IPS-18c (cell line): Measurements from ENCODE around the gene TSPAN15.

ENCODE experiments used
- H3K4me3 ChIP-seq: 2 replicates; pipeline ENCODE4 v1.7.0; 2013; ENCODE audit warnings: low read depth, mild to moderate bottlenecking, low read length, moderate library complexity; ENCODE audit not compliant: insufficient read depth
- H3K9me3 ChIP-seq: one replicate; pipeline ENCODE4 v1.6.1; 2013; ENCODE audit warnings: mild to moderate bottlenecking, low read length, moderate library complexity; ENCODE audit not compliant: control insufficient read depth, insufficient read depth

The TSPAN15 gene

GRCh38 chr10:69500864-69501468, 49.7 kb downstream of the TSPAN15 start:
- Histone ChIP-seq H3K9me3 (no peaks in the 10 kb centered on the region), H3K4me3 (no peak overlapping the region)

GRCh38 chr10:69501657-69502056, 50.4 kb downstream of the TSPAN15 start:
- no peak overlapping the region for H3K4me3 ChIP-seq
- H3K9me3 ChIP-seq: no peaks in the 10 kb centered on the region

DNA sequence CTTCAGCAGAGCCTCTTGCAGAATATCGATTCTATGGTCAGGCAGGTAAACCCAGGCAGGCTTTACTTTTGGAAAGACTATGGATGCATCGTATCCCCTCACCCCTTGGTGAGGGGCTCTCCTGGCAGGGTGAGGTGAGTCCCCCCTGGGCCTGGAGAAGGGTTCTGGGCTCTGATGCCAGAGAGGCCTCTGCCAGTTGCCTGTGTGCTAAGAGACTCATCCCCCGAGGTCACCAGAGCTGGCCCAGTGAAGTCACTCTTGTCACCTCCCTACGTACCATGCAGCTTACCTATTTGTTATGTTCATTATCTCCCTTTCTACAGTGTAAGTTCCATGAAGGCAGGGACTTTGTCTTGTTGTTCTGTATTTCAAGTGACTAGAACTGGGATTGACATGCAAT, 51.3 kb downstream of the TSPAN15 start:
- no peaks in the 10 kb centered on the region for H3K9me3 ChIP-seq

GRCh38 chr10:69503001-69503895, 52.0 kb downstream of the TSPAN15 start:
- H3K9me3 ChIP-seq: no peaks in the 10 kb centered on the region
- H3K4me3 ChIP-seq: no peak overlapping the region

More for the DNA sequence above, 51.3 kb downstream of the TSPAN15 start:
- H3K4me3 ChIP-seq: no peak overlapping the region

DNA sequence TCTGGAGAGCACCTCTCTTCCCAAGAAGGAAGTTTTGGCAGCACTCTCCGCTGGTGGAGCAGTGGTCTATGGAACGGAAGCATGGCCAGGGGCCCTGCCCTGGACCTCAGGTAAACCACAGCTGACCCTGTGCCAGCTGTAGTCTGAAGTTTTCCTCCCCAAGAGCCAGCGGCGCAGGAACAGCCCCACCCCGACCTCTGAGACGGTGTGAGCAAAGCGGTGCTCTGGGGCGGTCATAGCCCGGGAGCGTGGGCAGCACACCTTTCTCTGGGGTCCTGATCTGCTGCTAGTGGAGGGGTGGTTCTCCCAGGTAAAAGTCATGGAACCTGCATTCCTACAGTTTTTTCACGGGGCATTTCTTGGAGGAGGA, 52.6 kb downstream of the TSPAN15 start:
- Histone ChIP-seq H3K9me3 (no peaks in the 10 kb centered on the region), H3K4me3 (no peak overlapping the region)

DNA sequence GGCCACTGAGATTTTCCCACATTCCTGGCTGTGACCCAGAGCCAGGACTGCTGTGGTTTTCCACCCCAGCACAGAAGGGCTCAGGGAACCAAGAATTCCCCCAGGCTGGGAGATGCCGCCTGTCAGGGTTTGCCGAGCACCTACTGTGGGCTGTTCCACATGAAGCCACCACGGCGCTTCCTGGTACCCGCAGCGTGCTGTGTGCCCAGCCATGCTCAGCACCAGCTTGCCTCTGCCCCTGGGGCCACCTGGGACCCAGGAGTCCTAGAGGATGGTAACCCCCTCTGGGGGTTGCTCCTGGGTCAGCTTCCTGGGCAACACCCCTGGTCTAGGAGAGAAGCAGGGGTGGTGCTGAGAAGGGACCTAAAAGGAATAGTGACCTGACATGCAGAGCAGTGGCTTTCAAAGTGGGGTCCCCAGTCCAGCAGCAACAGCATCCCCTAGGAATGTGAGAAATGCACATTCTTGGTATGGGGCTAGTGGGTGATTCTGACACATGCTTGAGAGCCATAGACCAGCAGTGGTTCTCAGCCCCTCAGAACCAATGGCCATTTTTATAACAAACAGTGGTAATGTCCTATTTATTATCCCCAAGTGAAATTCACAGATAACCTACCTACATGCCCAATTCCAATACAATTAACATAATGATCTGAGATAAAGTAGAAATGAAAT, 53.4 kb downstream of the TSPAN15 start:
- Histone ChIP-seq H3K4me3 (no peak overlapping the region), H3K9me3 (no peaks in the 10 kb centered on the region)

DNA sequence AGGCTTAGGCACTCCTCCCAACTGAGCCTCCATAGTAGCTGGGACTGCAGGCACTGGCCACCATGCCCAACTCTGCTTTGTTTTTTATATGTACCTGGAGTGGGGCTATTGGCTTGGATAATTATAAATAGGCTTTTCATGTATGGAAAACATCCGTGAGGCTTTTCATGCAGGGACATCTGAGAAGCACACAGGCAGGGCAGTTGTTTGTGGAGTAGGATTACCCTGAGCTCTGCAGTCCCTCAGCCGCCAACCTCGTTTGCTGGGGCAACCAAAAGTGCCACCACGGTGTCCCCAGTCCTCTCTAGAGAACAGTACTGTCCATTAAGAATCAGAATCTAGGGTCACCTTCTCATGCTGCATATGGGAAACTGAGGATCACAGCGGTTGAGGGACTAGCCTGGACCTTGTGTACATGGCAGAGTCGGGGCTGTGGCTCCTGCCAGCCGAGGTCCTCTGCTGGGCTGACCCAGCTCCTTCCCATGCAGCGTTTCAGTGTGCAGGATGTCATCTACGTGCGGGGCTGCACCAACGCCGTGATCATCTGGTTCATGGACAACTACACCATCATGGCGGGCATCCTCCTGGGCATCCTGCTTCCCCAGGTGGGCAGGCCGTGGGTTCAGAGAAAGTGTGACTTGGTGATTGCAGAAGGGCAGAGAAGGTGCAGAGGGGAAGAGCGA, 54.5 kb downstream of the TSPAN15 start:
- no peak overlapping the region for H3K4me3 ChIP-seq
- no peaks in the 10 kb centered on the region for H3K9me3 ChIP-seq

- H3K4me3 ChIP-seq: no peak overlapping the region
These were observed 55.2 kb downstream of the TSPAN15 start for GRCh38 chr10:69506487-69506833.

DNA sequence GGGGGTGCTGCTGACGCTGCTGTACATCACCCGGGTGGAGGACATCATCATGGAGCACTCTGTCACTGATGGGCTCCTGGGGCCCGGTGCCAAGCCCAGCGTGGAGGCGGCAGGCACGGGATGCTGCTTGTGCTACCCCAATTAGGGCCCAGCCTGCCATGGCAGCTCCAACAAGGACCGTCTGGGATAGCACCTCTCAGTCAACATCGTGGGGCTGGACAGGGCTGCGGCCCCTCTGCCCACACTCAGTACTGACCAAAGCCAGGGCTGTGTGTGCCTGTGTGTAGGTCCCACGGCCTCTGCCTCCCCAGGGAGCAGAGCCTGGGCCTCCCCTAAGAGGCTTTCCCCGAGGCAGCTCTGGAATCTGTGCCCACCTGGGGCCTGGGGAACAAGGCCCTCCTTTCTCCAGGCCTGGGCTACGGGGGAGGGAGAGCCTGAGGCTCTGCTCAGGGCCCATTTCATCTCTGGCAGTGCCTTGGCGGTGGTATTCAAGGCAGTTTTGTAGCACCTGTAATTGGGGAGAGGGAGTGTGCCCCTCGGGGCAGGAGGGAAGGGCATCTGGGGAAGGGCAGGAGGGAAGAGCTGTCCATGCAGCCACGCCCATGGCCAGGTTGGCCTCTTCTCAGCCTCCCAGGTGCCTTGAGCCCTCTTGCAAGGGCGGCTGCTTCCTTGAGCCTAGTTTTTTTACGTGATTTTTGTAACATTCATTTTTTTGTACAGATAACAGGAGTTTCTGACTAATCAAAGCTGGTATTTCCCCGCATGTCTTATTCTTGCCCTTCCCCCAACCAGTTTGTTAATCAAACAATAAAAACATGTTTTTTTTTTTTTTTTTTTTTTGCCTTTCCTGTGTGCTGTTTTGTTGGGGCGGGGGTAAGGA, 55.8 kb downstream of the TSPAN15 start:
- no peaks in the 10 kb centered on the region for H3K9me3 ChIP-seq
- no peak overlapping the region for H3K4me3 ChIP-seq

More at GRCh38 chr10:69506487-69506833, 55.2 kb downstream of the TSPAN15 start:
- no peaks in the 10 kb centered on the region for H3K9me3 ChIP-seq

GRCh38 chr10:69508738-69509340, 57.6 kb downstream of the TSPAN15 start:
- Histone ChIP-seq H3K4me3 (no peak overlapping the region), H3K9me3 (no peaks in the 10 kb centered on the region)

DNA sequence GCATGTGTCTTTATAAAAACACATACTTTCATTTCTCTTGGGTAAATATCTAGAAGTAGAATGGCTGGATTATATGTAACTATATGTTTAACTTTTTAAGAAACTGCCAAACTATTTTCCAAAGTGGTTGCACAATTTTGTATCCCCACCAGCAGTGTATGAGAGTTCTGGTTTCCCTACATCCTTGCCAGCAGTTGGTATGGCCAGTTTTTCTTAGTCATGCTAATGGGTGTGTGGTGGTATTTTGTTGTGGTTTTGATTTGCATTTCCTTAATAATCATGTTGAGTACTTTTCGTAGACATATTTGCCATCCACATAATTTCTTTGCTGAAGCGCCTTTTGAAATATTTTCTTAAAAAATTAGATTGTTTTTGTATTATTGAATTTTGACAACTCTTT, 61.6 kb downstream of the TSPAN15 start:
- Histone ChIP-seq H3K4me3 (no peak overlapping the region), H3K9me3 (no peaks in the 10 kb centered on the region)

- Histone ChIP-seq H3K9me3 (no peaks in the 10 kb centered on the region), H3K4me3 (no peak overlapping the region)
These were observed 62.4 kb downstream of the TSPAN15 start for GRCh38 chr10:69513617-69514016.

DNA sequence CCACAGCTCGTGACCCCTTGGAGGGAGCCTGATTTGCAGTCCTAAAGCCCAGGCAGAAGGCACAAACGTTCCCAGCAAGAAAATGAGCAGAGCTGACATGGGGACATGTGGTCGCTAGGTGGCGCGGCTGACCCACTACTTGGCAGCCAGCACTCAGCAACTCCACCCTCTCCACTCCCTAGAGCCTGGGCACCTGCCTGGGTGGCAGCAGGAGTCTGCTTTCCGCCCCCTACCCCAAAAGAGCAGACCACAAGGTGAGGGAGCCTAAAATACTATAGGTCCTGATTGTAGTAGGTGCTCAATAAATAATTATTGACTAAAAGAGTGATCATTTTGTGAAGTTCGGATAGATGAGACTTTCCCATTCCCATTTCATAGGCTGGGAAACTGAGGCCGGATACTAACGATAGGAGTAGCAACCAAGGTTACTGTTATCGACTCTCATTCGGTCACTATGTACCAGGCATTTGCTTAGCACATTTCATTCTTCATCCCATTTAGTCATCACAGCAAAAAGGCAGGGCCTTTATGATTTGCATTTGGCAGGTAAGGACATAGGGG, 64.5 kb downstream of the TSPAN15 start:
- H3K4me3 ChIP-seq: no peak overlapping the region
- H3K9me3 ChIP-seq: peaks cover 2% of the 10 kb centered on the region

DNA sequence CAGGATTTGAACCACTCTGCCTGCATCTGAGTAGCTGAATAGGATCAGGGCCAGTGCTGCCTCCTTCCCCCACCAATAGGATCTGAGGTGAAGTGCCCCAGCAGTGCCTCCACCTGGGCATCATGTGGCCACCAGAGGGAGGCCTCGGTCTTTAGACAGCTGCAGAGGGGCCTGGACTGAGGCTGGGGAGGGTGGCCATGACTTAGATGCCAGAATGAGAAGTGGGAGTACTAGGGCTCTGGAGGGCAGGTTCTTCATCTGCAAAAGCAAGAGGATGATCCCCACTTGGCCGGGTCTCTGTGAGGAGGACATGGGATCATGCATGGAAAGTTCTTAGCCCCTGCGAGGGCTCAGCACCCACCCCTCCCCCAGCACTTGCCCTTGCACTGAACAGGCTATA, 65.1 kb downstream of the TSPAN15 start:
- Histone ChIP-seq H3K4me3 (no peak overlapping the region), H3K9me3 (peaks cover 2% of the 10 kb centered on the region)

- Histone ChIP-seq H3K4me3 (no peak overlapping the region), H3K9me3 (peaks cover 2% of the 10 kb centered on the region)
These were observed 65.5 kb downstream of the TSPAN15 start for GRCh38 chr10:69516796-69517195.

DNA sequence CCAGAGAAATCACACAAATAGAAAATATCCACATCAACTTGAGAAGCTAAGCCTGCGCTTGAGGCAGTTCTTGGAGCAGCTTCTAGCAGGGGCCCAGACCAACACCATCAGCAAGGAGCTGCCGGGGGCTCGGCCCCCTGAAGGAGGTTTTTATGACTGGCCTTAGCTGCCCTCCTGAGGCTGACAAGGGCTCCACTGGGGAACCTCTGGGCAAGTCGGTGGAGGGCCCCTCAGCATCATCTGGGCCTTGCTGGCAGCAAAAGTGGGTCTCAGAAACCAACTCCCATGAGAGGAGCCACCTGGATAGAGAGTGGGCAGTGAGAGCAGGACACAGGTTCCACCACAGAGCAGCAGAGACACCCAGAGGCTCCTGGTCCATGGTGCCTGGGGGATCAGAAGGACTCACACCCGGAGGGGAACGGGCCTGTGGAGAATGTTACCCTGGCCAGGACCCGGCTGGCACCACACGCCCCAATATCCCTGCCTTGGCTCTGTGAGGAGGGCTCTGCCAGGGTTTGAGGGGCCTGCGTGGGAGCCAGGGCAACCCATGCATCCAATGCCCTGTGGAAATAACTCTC, 66.1 kb downstream of the TSPAN15 start:
- peaks cover 2% of the 10 kb centered on the region for H3K9me3 ChIP-seq
- no peak overlapping the region for H3K4me3 ChIP-seq
